ENCODE results near the gene TST. TPM values are rescaled to one million over a fixed set of nuclear protein-coding genes. Genes with fewer than 3 reads are reported as not detected.

TST gene
- total and polyA plus RNA-seq, 9 of the 15 experiments (the other 6 are each of a cell fraction or from before 2014, with no cell fraction given), result 1.4 to 26.9 (median 12.4) TPM

- Histone ChIP-seq H3K4me3 (no peak overlapping the region), H3K36me3 (ENCODE audit: control insufficient read depth, insufficient read depth, low read length) (no peaks in the 10 kb centered on the region), H3K9me1 (ENCODE audit: control insufficient read depth, insufficient read depth, low read length) (no peaks in the 10 kb centered on the region), H3K4me2 (ENCODE audit: insufficient read depth, low read length) (no peak overlapping the region), H2AFZ (ENCODE audit: low read depth, low read length) (no peak overlapping the region), H4K20me1 (replicated peaks; ENCODE audit: control insufficient read depth, insufficient read depth, low read length) (no peaks in the 10 kb centered on the region), H3K27ac (ENCODE audit: extremely low read depth, low read depth, low read length) (no peak overlapping the region), H3K27me3 (ENCODE audit: control insufficient read depth in 2 of 2, insufficient read depth in 2 of 2, low read length in 2 of 2) (peaks cover 0 to 3% of the 10 kb centered on the region in 2 experiments; a peak in 1 of 5 replicates), H3K9ac (ENCODE audit: insufficient read depth in 1 of 2, low read depth in 2 of 2, low read length in 2 of 2) (no peak overlapping the region; a peak in 1 of 4 replicates), H3K79me2 (ENCODE audit: control insufficient read depth, insufficient read depth, low read length) (no peaks in the 10 kb centered on the region), H3K4me1 (replicated peaks in 1 of 2; ENCODE audit: control insufficient read depth in 2 of 2, insufficient read depth in 2 of 2, low read length in 2 of 2) (peaks cover 0 to 7% of the 10 kb centered on the region in 2 experiments; a peak in 2 of 5 replicates), H3K9me3 (replicated peaks; ENCODE audit: control insufficient read depth, insufficient read depth, low read depth, low read length) (no peaks in the 10 kb centered on the region)
- 7% methylated on average over 10 of the region's 17 CpGs for WGBS (ENCODE audit: insufficient coverage, low coverage, missing lambda C conversion rate)
- ChIA-PET CTCF (ENCODE audit: low intra/inter-chr PET ratio) (interaction anchor here (1.7 to 2.2 kb wide), 2 partner anchors 57 to 497 kb away, joined by 5 to 14 read pairs; no protein-coding TSS in a partner anchor), POLR2A (interaction anchor here (0.6 to 1.0 kb wide), 4 partner anchors 10 to 99 kb away, joined by 3 read pairs; no protein-coding TSS in a partner anchor)
- ATAC-seq (peak; percentile 100), DNase-seq (ENCODE audit: extremely low read depth in 1 of 4, low spot score in 3 of 4) (peak; percentile 73 to 81 (median 74)), FAIRE-seq (peak; percentile 78)
- in situ Hi-C loops (cut with MboI) (no loop called here), intact Hi-C loops (cut with micrococcal nuclease) (loop anchor here (5.0 to 10.0 kb wide), 3 partner anchors 57 to 259 kb away; no protein-coding TSS in a partner anchor)
- no TSS peak for BruUV-seq (replicated peaks)
- TF ChIP-seq RB1 (IDR thresholded peaks at IDR 0.05; ENCODE audit: low read depth) (peak; percentile 64; the same call in 1 of the 2 replicates), BHLHE40 (IDR thresholded peaks at IDR 0.05; ENCODE audit: low read length) (peak; percentile 35; the same call in 1 of the 2 replicates), GATAD2B (IDR thresholded peaks at IDR 0.05; ENCODE audit: borderline replicate concordance) (no peak), REST (IDR thresholded peaks at IDR 0.05; ENCODE audit: borderline replicate concordance) (peak; percentile 76), REST (CRISPR knock-in tag; IDR thresholded peaks at IDR 0.05; ENCODE audit: low read depth) (no peak), PHTF2 (CRISPR knock-in tag; IDR thresholded peaks at IDR 0.05) (no peak), PRDM10 (IDR thresholded peaks at IDR 0.05; ENCODE audit: partially characterized antibody) (no peak)
These were observed 24.7 kb upstream of the TST start for GRCh38 chr22:37043828-37044538.

Measured in K562 (cell line).